Gastrocnemius medialis (tissue), 4 donors: ENCODE results near the gene LRFN2. TPM values are rescaled to one million over a fixed set of nuclear protein-coding genes. Genes with fewer than 3 reads are reported as not detected.
A peak's percentile ranks its signal among the peaks of the same experiment; 100 is the strongest.

ENCODE experiments used
- ATAC-seq, 2 donors: fragments of 150-250 bp; one replicate each; pipeline ENCODE4 v1.9.1; 2016
- DNase-seq, 2 donors: peaks; one replicate each; pipeline ENCODE4 v3.0.0-alpha.2; 2019
- H3K27ac ChIP-seq, 4 donors: fragments of 200-600 bp; sonication (generic); 1 replicate in 1 of 4; 2 replicates in 3 of 4; pipeline ENCODE4 v1.5.1; 2016 to 2018; ENCODE audit warnings: mild to moderate bottlenecking in 2 of 4, moderate library complexity in 1 of 4
- H3K27me3 ChIP-seq, 3 donors: fragments of 200-600 bp; sonication (generic) in 2 of 3; 1 replicate in 1 of 3; 2 replicates in 2 of 3; pipeline versions ENCODE4 v1.5.1 to v1.6.0; 2016 to 2019; ENCODE audit warnings: mild to moderate bottlenecking in 1 of 3, moderate library complexity in 1 of 3
- H3K36me3 ChIP-seq, 2 donors: fragments of 200-600 bp; sonication (generic) in 1 of 2; one replicate each; pipeline ENCODE4 v1.5.1; 2017 to 2018
- H3K4me1 ChIP-seq, 2 donors: fragments of 200-600 bp; sonication (generic) in 1 of 2; one replicate each; pipeline ENCODE4 v1.5.1; 2016 to 2017; ENCODE audit warnings: mild to moderate bottlenecking in 2 of 2
- H3K4me3 ChIP-seq, 4 donors: fragments of 200-600 bp; sonication (generic) in 3 of 4; 1 replicate in 1 of 4; 2 replicates in 3 of 4; pipeline ENCODE4 v1.5.1; 2016 to 2019; ENCODE audit warnings: mild to moderate bottlenecking in 2 of 4
- H3K9me3 ChIP-seq, 3 donors: fragments of 200-600 bp; sonication (generic) in 2 of 3; 1 replicate in 1 of 3; 2 replicates in 2 of 3; pipeline ENCODE4 v1.5.1; 2016 to 2019
- CTCF ChIP-seq, 5 experiments: fragments of 450-650 bp in 3 of 5; fragments of 200-600 bp in 2 of 5; sonication (generic) in 2 of 5; IDR thresholded peaks in 4 of 5; conservative IDR thresholded peaks in 1 of 5; 1 replicate in 4 of 5; 2 replicates in 1 of 5; pipeline ENCODE4 v1.5.1; 2016 to 2019; ENCODE audit warnings: antibody characterized with exemption in 5 of 5, mild to moderate bottlenecking in 3 of 5, moderate library complexity in 3 of 5
- POLR2A ChIP-seq, 2 donors: fragments of 450-650 bp; IDR thresholded peaks; one replicate each; pipeline ENCODE4 v1.6.1; 2017; ENCODE audit warnings: antibody characterized with exemption in 2 of 2, mild to moderate bottlenecking in 2 of 2, moderate library complexity in 2 of 2
- in situ Hi-C, 4 donors: fragments of 200-750 bp; cut with MboI; loops; one replicate each; pipeline versions ENCODE4 v1.15.0 to v1.8.0; 2017; ENCODE audit warnings: low sequenced_read_pairs in 4 of 4
- intact Hi-C: fragments of 100-400 bp; cut with DNase I; formaldehyde crosslinking; loops from one replicate; pipeline ENCODE4 v1.15.1; 2023; ENCODE audit warnings: low total_unique reads
- total RNA-seq, 4 donors: library from RNA; depleted of rRNA; stranded (reverse); fragments of >200 nt; gene quantifications; one replicate each; pipeline versions ENCODE4 v1.1.0 to v1.2.3, GENCODE V29; 2016

The LRFN2 gene
- total RNA-seq, 4 donors from 2014 or later = not detected

GRCh38 chr6:40610229-40610628 is 23.1 kb upstream of the LRFN2 start:
- no peaks in the 10 kb centered on the region for H3K36me3 ChIP-seq
- no peaks in the 10 kb centered on the region for H3K27me3 ChIP-seq
- H3K4me3 ChIP-seq = no peak overlapping the region
- peak overlapping the region in 1 of 4 donors; percentile 37 for H3K27ac ChIP-seq
- in situ Hi-C loops (no loop called here), intact Hi-C loops (no loop called here)
- H3K9me3 ChIP-seq = no peaks in the 10 kb centered on the region
- DNase-seq (no peak), ATAC-seq (peak; percentile 12 to 18)
- H3K4me1 ChIP-seq = peaks cover 25 to 43% of the 10 kb centered on the region in 2 donors
- TF ChIP-seq POLR2A (IDR thresholded peaks at IDR 0.05) = no peak
- TF ChIP-seq CTCF (IDR thresholded peaks at IDR 0.05 in 4 of 5, conservative IDR thresholded peaks at IDR 0.05 in 1 of 5) = no peak

- intact Hi-C loops (no loop called here), in situ Hi-C loops (no loop called here)
- DNase-seq (no peak), ATAC-seq (no peak)
- Histone ChIP-seq H3K9me3 (no peaks in the 10 kb centered on the region), H3K4me3 (no peak overlapping the region), H3K4me1 (peaks cover 21 to 33% of the 10 kb centered on the region in 2 donors), H3K36me3 (no peaks in the 10 kb centered on the region), H3K27me3 (peaks cover 0 to 2% (median 0%) of the 10 kb centered on the region in 3 donors), H3K27ac (no peak overlapping the region)
- TF ChIP-seq POLR2A (IDR thresholded peaks at IDR 0.05) (no peak), CTCF (IDR thresholded peaks at IDR 0.05 in 4 of 5, conservative IDR thresholded peaks at IDR 0.05 in 1 of 5) (no peak)
Observed at GRCh38 chr6:40606981-40607380, 19.8 kb upstream of the LRFN2 start.

- DNase-seq = no peak
- ATAC-seq = no peak
- Histone ChIP-seq H3K27me3 (peaks cover 2 to 3% (median 2%) of the 10 kb centered on the region in 3 donors), H3K36me3 (no peaks in the 10 kb centered on the region), H3K27ac (no peak overlapping the region), H3K4me1 (peaks cover 16 to 28% of the 10 kb centered on the region in 2 donors), H3K9me3 (no peaks in the 10 kb centered on the region), H3K4me3 (no peak overlapping the region)
- intact Hi-C loops = no loop called here
- in situ Hi-C loops = no loop called here
- TF ChIP-seq POLR2A (IDR thresholded peaks at IDR 0.05) (no peak), CTCF (IDR thresholded peaks at IDR 0.05 in 4 of 5, conservative IDR thresholded peaks at IDR 0.05 in 1 of 5) (no peak)
Observed at GRCh38 chr6:40606526-40606925, 19.4 kb upstream of the LRFN2 start.

GRCh38 chr6:40604082-40604481 is 16.9 kb upstream of the LRFN2 start:
- intact Hi-C loops (no loop called here), in situ Hi-C loops (no loop called here)
- Histone ChIP-seq H3K36me3 (no peaks in the 10 kb centered on the region), H3K4me3 (no peak overlapping the region), H3K9me3 (no peaks in the 10 kb centered on the region), H3K4me1 (peaks cover 4 to 7% of the 10 kb centered on the region in 2 donors), H3K27me3 (peaks cover 6 to 14% (median 8%) of the 10 kb centered on the region in 3 donors), H3K27ac (no peak overlapping the region)
- no peak for TF ChIP-seq POLR2A (IDR thresholded peaks at IDR 0.05)
- TF ChIP-seq CTCF (IDR thresholded peaks at IDR 0.05 in 4 of 5, conservative IDR thresholded peaks at IDR 0.05 in 1 of 5) = no peak
- DNase-seq = no peak
- ATAC-seq = no peak

- ATAC-seq = no peak
- TF ChIP-seq POLR2A (IDR thresholded peaks at IDR 0.05) (no peak), CTCF (IDR thresholded peaks at IDR 0.05 in 4 of 5, conservative IDR thresholded peaks at IDR 0.05 in 1 of 5) (no peak)
- Histone ChIP-seq H3K9me3 (no peaks in the 10 kb centered on the region), H3K4me1 (no peaks in the 10 kb centered on the region), H3K27ac (no peak overlapping the region), H3K36me3 (no peaks in the 10 kb centered on the region), H3K4me3 (no peak overlapping the region), H3K27me3 (peaks cover 6 to 25% (median 8%) of the 10 kb centered on the region in 3 donors)
- intact Hi-C loops = no loop called here
- in situ Hi-C loops = loop anchor here (10.0 to 25.0 kb wide), 3 partner anchors 262 to 612 kb away; no protein-coding TSS in a partner anchor
- DNase-seq = no peak
Observed at GRCh38 chr6:40599555-40599954, 12.4 kb upstream of the LRFN2 start.
